HT-29 (cell line): ENCODE results near the gene CPSF4. TPM values are rescaled to one million over a fixed set of nuclear protein-coding genes. Genes with fewer than 3 reads are reported as not detected.
"Not testable (repeated sequence)": the region's sequence is repeated elsewhere in the genome, so short reads cannot be mapped to it uniquely, and the experiment has no call there.

Source experiments
- DNase-seq: peaks from one replicate; pipeline ENCODE4 v3.0.0-alpha.2; 2015; ENCODE audit warnings: low spot score
- total RNA-seq: library from RNA; depleted of rRNA; stranded (reverse); fragments of >200 nt; shearing (Covaris generic); gene quantifications from 2 replicates; pipeline ENCODE4 v1.2.3, GENCODE V29; 2014; rRNA removed

Gene CPSF4
- total RNA-seq, 1 experiment from 2014 or later, result 112 TPM

DNA sequence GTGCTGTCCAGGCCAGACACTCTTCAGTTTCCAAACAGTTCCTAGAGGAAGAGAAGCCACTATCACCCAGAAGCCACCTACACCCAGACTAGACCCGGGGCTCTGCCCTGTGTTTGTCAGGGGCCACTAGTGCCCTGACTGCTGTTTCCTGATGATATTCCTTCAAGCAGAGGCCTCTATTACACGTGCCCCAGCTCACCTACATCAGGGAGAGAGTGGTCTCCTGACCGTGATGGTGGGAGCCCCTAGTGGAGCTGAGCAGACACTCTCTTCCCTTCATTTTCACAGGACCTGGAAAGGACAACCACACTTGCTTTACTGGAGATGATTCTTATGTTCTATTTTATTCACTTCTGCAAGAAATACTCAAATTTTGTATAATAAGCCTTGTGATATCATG lies 52.1 kb downstream of the CPSF4 start:
- no peak for DNase-seq

DNA sequence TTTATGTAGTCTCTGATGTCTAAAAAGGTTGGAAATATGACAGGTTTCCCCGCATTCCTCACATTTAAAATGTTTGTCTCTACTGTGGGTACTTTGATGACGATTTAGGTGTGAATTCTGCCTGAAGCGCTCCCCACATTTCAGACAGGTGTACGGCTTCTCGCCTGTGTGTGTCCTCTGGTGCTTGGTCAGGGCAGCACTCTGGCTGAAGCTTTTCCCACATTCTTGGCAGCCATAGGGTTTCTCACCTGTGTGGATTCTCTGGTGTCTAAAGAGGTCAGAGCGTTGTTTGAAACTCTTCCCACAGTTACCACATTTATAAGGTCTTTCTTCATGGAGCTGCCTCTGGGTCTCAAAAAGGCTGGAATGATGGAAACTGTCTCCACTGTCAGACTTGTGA lies 55.1 kb downstream of the CPSF4 start:
- DNase-seq, result no peak

DNA sequence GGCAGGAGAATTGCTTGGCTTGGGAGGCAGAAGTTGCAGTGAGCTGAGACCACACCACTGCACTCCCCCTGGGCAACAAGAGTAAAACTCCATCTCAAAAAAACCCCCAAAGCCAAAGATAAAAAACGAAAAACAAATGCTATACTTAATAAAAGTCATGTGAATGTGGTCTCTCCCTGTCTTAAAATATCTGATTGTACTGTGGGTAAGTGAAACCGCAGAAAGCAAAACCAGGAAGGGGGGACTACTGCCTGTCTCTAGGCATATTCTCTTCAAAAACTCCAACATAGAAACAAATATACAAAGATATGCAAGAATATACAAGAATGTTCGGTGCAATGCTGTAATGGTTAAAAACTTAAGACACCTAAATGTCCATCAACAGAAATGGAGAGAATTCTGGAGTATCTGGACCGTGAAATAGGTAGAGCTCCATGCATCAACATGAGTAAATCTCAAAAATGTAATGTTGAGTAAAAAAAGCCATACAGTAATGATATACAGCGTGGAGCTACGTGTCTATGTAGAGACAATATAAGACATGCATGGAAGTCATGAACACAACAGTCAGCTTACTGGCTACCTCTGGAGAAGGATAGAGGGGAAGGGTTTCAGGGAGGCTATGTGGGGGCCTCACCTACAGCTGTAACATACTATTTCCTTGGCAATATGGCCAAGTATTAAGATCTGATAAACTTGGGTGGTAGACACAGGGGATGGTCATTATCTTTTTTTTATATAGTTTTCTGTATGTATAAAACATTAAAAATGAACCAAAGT lies 59.2 kb downstream of the CPSF4 start:
- DNase-seq, result no peak

DNA sequence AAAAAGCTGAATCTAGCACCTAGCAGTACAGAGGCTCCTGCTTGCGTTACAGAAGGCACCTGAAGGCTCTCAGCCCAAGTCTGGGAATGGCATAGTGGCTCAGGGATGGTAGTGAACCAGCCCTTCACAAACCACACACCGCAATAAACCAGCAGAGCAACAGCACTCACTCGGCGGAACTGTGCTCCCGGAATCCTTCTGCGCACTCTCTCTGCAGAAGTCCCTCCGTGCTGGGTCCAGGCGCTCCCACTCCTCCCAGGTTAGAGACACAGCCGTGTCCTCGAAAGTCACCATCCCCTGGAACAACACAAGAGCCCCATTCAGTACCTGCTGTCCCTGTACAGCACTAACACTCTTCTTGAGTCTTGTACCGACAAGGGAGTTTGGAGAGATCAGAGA lies 59.8 kb downstream of the CPSF4 start:
- DNase-seq, result peak; percentile 52

- no peak for DNase-seq
Measured at GRCh38 chr7:99499371-99499720, 60.6 kb downstream of the CPSF4 start.

DNA sequence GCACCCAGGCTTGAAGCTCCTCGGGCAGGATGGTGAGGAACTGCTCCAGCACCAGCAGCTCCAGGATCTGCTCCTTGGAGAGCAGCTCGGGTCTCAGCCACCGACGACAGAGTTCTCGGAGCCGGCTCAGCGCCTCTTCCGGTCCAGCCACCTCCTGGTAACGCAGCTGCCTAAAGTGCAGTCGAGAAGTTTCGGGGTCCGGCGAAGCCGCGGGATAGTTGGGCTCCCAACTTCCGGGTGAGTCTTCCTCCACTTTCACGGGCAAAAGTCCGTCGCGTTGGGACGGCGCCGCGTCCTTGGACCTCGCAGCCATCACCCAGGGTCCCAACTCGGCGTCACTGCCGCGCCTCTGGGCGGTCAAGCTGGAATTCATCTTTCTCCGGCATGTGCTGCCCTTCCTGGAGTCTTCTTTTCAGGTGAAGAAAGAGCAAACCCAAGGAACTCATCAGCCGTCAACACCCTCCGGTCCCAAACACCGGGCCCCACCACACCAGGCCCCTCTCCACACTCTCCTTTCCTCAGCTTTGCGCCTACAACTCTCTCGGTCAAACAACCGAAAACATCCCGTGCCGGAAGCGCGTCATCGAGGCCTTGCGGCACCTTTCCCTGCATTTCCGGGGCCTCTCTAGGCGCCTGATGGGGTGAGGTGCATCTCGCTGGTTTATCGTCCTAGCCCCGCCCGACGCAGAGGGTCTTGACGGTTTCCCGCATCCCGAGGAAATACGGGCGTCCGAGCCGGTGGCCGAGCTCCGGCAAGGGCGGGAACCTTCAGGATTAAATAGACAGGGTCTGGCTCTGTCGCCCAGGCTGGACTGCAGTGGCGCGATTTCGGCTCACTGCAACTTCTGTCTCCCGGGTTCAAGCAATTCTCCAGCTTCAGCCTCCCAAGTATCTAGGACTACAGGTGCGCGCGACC lies 61.2 kb downstream of the CPSF4 start, which contains the start of gene ZNF394:
TSS of gene ZNF394 (minus strand) at position 561 of the 916 bp plus-strand sequence. CDS start at position 373, 188 bp downstream.
- DNase-seq, result peak; percentile 96

- no peak for DNase-seq
Measured at GRCh38 chr7:99500637-99501009, 61.9 kb downstream of the CPSF4 start.

- DNase-seq, result not testable (repeated sequence)
Measured at GRCh38 chr7:99501236-99501635, 62.5 kb downstream of the CPSF4 start.

DNA sequence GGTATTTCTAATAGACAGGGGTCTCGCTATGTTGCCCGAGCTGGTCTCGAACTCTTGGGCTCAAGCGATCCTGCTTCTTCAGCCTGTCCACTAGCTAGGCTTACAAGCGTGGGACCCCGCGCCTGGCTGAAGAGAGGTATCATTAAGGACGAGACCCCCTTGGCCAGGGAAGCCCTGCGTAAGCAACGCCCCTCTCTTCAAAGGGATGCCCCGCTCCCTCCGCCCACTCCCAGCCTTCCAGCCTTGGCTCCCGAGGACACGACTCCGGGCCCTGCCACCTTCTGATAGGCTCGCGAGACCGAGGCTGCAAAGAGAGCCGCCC lies 65.5 kb downstream of the CPSF4 start:
- no peak for DNase-seq

- DNase-seq, result peak; percentile 98
Measured at GRCh38 chr7:99504603-99505323, 66.0 kb downstream of the CPSF4 start, which contains the start of gene ZKSCAN5. Gene ZKSCAN5, plus strand, starts transcription at chr7:99504662. Its CDS starts 1,383 bp downstream, at chr7:99506045.

- no peak for DNase-seq
Measured at GRCh38 chr7:99505324-99505662, 66.5 kb downstream of the CPSF4 start.

Other genes starting within 250 kb of the CPSF4 start
- gene KPNA7, start 230.8 kb upstream of the CPSF4 start, total RNA-seq, result 0.13 and 0.69 TPM in 2 replicates
- 0.05 TPM in 1 of 2 replicates, not detected in the other for gene MYH16, start 166.1 kb upstream of the CPSF4 start, total RNA-seq
- gene ARPC1A, start 113.0 kb upstream of the CPSF4 start, total RNA-seq, result 120 and 151 TPM in 2 replicates
- 987 and 1,117 TPM in 2 replicates for gene ARPC1B, start 64.2 kb upstream of the CPSF4 start, total RNA-seq
- 51.2 and 57.8 TPM in 2 replicates for gene PDAP1, start 30.3 kb upstream of the CPSF4 start, total RNA-seq
- 120 and 130 TPM in 2 replicates for gene BUD31, start 30.0 kb upstream of the CPSF4 start, total RNA-seq
- 18.2 and 22.3 TPM in 2 replicates for gene PTCD1, start 145 bp upstream of the CPSF4 start, total RNA-seq
- gene ATP5MF, start 27.2 kb downstream of the CPSF4 start, total RNA-seq, result 918 and 1,014 TPM in 2 replicates
- 18.6 and 20.4 TPM in 2 replicates for gene ZNF789, start 33.9 kb downstream of the CPSF4 start, total RNA-seq
- 21.0 and 28.5 TPM in 2 replicates for gene ZNF394, start 61.3 kb downstream of the CPSF4 start, total RNA-seq
- gene ZKSCAN5, start 65.7 kb downstream of the CPSF4 start, total RNA-seq, result 8.5 and 9.7 TPM in 2 replicates
- 1.6 and 1.7 TPM in 2 replicates for gene FAM200A, start 113.2 kb downstream of the CPSF4 start, total RNA-seq
- 38.6 and 39.7 TPM in 2 replicates for gene ZNF655, start 119.7 kb downstream of the CPSF4 start, total RNA-seq
- gene TMEM225B, start 159.3 kb downstream of the CPSF4 start, total RNA-seq, result 0.05 TPM in 1 of 2 replicates, not detected in the other
- 11.0 and 15.0 TPM in 2 replicates for gene ZSCAN25, start 178.0 kb downstream of the CPSF4 start, total RNA-seq
- 96.3 and 108 TPM in 2 replicates for gene CYP3A5, start 241.1 kb downstream of the CPSF4 start, total RNA-seq